ENCODE results near the gene UGGT1. TPM values are rescaled to one million over a fixed set of nuclear protein-coding genes. Genes with fewer than 3 reads are reported as not detected.

The UGGT1 gene
- total and polyA plus RNA-seq, 2 donors from 2014 or later = 7.0 to 52.3 TPM

GRCh38 chr2:128073278-128073677 lies 17.7 kb upstream of the UGGT1 start:
- Histone ChIP-seq H3K27ac (ENCODE audit: low read depth in 2 of 2, low read length in 2 of 2) (no peak overlapping the region), H3K4me3 (ENCODE audit: low read length in 3 of 3) (no peak overlapping the region), H3K27me3 (ENCODE audit: control insufficient read depth, insufficient read depth, low read length) (no peaks in the 10 kb centered on the region), H3K36me3 (ENCODE audit: control insufficient read depth in 2 of 3, insufficient read depth in 3 of 3, low read length in 3 of 3) (no peaks in the 10 kb centered on the region), H3K9ac (ENCODE audit: low read length in 3 of 3) (no peak overlapping the region), H3K9me3 (ENCODE audit: control insufficient read depth in 2 of 3, insufficient read depth in 1 of 3, low read length in 3 of 3) (no peaks in the 10 kb centered on the region), H3K4me1 (ENCODE audit: control insufficient read depth in 2 of 3, insufficient read depth in 2 of 3, low read depth in 1 of 3, low read length in 3 of 3) (no peaks in the 10 kb centered on the region)
- DNase-seq (no peak), FAIRE-seq (no peak)
- intact Hi-C loops (cut with DNase I) = no loop called here
- no peak for TF ChIP-seq CTCF (IDR thresholded peaks at IDR 0.05; ENCODE audit: borderline replicate concordance, extremely low read depth, insufficient read depth)

- intact Hi-C loops (cut with DNase I) = no loop called here
- H3K4me3 ChIP-seq (ENCODE audit: low read length in 3 of 3) = no peak overlapping the region
- H3K9me3 ChIP-seq (ENCODE audit: control insufficient read depth in 2 of 3, insufficient read depth in 1 of 3, low read length in 3 of 3) = no peaks in the 10 kb centered on the region
- H3K9ac ChIP-seq (ENCODE audit: low read length in 3 of 3) = no peak overlapping the region
- H3K27me3 ChIP-seq (ENCODE audit: control insufficient read depth, insufficient read depth, low read length) = no peaks in the 10 kb centered on the region
- no peak for TF ChIP-seq CTCF (IDR thresholded peaks at IDR 0.05; ENCODE audit: borderline replicate concordance, extremely low read depth, insufficient read depth)
- FAIRE-seq = no peak
- no peak overlapping the region for H3K27ac ChIP-seq (ENCODE audit: low read depth in 2 of 2, low read length in 2 of 2)
- no peak for DNase-seq
- no peaks in the 10 kb centered on the region for H3K36me3 ChIP-seq (ENCODE audit: control insufficient read depth in 2 of 3, insufficient read depth in 3 of 3, low read length in 3 of 3)
- H3K4me1 ChIP-seq (ENCODE audit: control insufficient read depth in 2 of 3, insufficient read depth in 2 of 3, low read depth in 1 of 3, low read length in 3 of 3) = no peaks in the 10 kb centered on the region
These were observed 14.4 kb upstream of the UGGT1 start for GRCh38 chr2:128076461-128077106.

GRCh38 chr2:128084757-128085156 lies 6.2 kb upstream of the UGGT1 start:
- DNase-seq (no peak), FAIRE-seq (no peak)
- no peak overlapping the region for H3K9ac ChIP-seq (ENCODE audit: low read length in 3 of 3)
- H3K9me3 ChIP-seq (ENCODE audit: control insufficient read depth in 2 of 3, insufficient read depth in 1 of 3, low read length in 3 of 3) = peaks cover 0 to 6% (median 0%) of the 10 kb centered on the region in 3 donors
- H3K4me3 ChIP-seq (ENCODE audit: low read length in 3 of 3) = no peak overlapping the region
- TF ChIP-seq CTCF (IDR thresholded peaks at IDR 0.05; ENCODE audit: borderline replicate concordance, extremely low read depth, insufficient read depth) = no peak
- no peaks in the 10 kb centered on the region for H3K27me3 ChIP-seq (ENCODE audit: control insufficient read depth, insufficient read depth, low read length)
- intact Hi-C loops (cut with DNase I) = no loop called here
- no peak overlapping the region for H3K27ac ChIP-seq (ENCODE audit: low read depth in 2 of 2, low read length in 2 of 2)
- H3K4me1 ChIP-seq (ENCODE audit: control insufficient read depth in 2 of 3, insufficient read depth in 2 of 3, low read depth in 1 of 3, low read length in 3 of 3) = no peaks in the 10 kb centered on the region
- no peaks in the 10 kb centered on the region for H3K36me3 ChIP-seq (ENCODE audit: control insufficient read depth in 2 of 3, insufficient read depth in 3 of 3, low read length in 3 of 3)

- H3K9me3 ChIP-seq (ENCODE audit: control insufficient read depth in 2 of 3, insufficient read depth in 1 of 3, low read length in 3 of 3) = peaks cover 0 to 6% (median 0%) of the 10 kb centered on the region in 3 donors
- H3K4me3 ChIP-seq (ENCODE audit: low read length in 3 of 3) = no peak overlapping the region
- no peaks in the 10 kb centered on the region for H3K36me3 ChIP-seq (ENCODE audit: control insufficient read depth in 2 of 3, insufficient read depth in 3 of 3, low read length in 3 of 3)
- H3K4me1 ChIP-seq (ENCODE audit: control insufficient read depth in 2 of 3, insufficient read depth in 2 of 3, low read depth in 1 of 3, low read length in 3 of 3) = no peaks in the 10 kb centered on the region
- FAIRE-seq = no peak
- no peak overlapping the region for H3K9ac ChIP-seq (ENCODE audit: low read length in 3 of 3)
- TF ChIP-seq CTCF (IDR thresholded peaks at IDR 0.05; ENCODE audit: borderline replicate concordance, extremely low read depth, insufficient read depth) = no peak
- H3K27ac ChIP-seq (ENCODE audit: low read depth in 2 of 2, low read length in 2 of 2) = no peak overlapping the region
- intact Hi-C loops (cut with DNase I) = no loop called here
- DNase-seq = no peak
- no peaks in the 10 kb centered on the region for H3K27me3 ChIP-seq (ENCODE audit: control insufficient read depth, insufficient read depth, low read length)
These were observed 4.8 kb upstream of the UGGT1 start for GRCh38 chr2:128086244-128086643.

Measured in kidney (tissue), 14 donors.